Measurements from ENCODE around the gene METRNL. TPM values are rescaled to one million over a fixed set of nuclear protein-coding genes. Genes with fewer than 3 reads are reported as not detected.

METRNL gene
- total RNA-seq, 1 donor = 140 TPM

- no peak overlapping the region for H3K27ac ChIP-seq (ENCODE audit: low read depth, low read length)
- no peak for DNase-seq (ENCODE audit: insufficient read length, low spot score, missing footprints)
- no peak overlapping the region for H3K4me3 ChIP-seq (ENCODE audit: insufficient read depth, low read length)
- peaks cover 41% of the 10 kb centered on the region for H3K36me3 ChIP-seq (ENCODE audit: insufficient read depth, low read length)
- peaks cover 37% of the 10 kb centered on the region for H4K20me1 ChIP-seq (ENCODE audit: insufficient read depth, low read length)
- H3K4me2 ChIP-seq (ENCODE audit: insufficient read depth, low read length) = no peak overlapping the region
- no peak overlapping the region for H2AFZ ChIP-seq (ENCODE audit: low read length)
- peaks cover 25% of the 10 kb centered on the region for H3K4me1 ChIP-seq (ENCODE audit: insufficient read depth, low read length)
- TF ChIP-seq, protein P1, sequence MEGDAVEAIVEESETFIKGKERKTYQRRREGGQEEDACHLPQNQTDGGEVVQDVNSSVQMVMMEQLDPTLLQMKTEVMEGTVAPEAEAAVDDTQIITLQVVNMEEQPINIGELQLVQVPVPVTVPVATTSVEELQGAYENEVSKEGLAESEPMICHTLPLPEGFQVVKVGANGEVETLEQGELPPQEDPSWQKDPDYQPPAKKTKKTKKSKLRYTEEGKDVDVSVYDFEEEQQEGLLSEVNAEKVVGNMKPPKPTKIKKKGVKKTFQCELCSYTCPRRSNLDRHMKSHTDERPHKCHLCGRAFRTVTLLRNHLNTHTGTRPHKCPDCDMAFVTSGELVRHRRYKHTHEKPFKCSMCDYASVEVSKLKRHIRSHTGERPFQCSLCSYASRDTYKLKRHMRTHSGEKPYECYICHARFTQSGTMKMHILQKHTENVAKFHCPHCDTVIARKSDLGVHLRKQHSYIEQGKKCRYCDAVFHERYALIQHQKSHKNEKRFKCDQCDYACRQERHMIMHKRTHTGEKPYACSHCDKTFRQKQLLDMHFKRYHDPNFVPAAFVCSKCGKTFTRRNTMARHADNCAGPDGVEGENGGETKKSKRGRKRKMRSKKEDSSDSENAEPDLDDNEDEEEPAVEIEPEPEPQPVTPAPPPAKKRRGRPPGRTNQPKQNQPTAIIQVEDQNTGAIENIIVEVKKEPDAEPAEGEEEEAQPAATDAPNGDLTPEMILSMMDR (IDR thresholded peaks at IDR 0.05; ENCODE audit: extremely low read depth, low read depth, low read length) = no peak
- H3K9me3 ChIP-seq (ENCODE audit: low read depth, low read length) = no peaks in the 10 kb centered on the region
- H3K79me2 ChIP-seq (ENCODE audit: insufficient read depth, low read length) = peaks cover 57% of the 10 kb centered on the region
- no peaks in the 10 kb centered on the region for H3K27me3 ChIP-seq (ENCODE audit: insufficient read depth, low read length)
Observed at GRCh38 chr17:83097831-83098230, 18.4 kb downstream of the METRNL start.

DNA sequence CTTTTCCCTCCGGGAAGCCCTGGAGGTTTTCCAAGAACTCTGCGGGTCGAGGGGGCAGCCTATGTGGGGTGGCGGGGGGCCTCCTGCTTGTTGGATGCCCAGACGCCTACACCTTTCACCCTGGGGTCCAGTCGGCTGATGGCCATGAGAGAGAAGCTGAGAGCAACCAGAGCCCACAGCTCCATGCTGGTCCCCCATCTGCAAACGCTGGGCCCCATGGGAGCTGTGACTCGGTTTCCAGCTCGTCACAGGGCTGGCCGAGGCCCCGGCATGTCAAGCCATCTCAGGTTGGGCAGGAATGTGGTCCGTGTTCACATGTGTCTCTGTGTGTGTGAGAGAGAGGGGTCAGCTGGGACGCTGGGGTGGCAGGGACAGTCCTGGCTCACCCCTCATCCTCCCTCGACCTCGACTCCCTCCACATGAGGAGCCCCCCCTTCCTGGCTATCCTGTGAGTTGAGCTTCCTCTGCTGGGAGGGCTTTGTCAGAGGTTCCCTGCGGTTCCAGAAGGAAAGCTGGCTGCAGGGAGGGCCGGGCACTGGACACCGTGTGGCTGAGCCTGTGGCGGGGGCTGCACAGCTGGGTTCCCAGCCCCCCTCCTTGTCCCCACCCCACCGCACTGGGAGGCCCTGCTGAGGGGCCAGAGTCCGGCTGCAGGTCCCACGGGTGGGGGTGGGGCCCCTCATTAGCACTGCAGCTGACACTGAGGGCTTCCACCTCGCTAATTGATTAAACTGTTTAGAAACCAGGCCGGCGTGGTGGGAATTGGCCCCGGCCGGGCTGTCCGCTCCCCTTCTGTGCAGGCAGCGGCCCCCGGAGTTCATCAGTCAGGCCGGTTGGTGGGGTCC lies 19.1 kb downstream of the METRNL start:
- H3K27me3 ChIP-seq (ENCODE audit: insufficient read depth, low read length) = no peaks in the 10 kb centered on the region
- no peak overlapping the region for H3K4me2 ChIP-seq (ENCODE audit: insufficient read depth, low read length)
- peaks cover 25% of the 10 kb centered on the region for H3K4me1 ChIP-seq (ENCODE audit: insufficient read depth, low read length)
- H3K36me3 ChIP-seq (ENCODE audit: insufficient read depth, low read length) = peaks cover 37% of the 10 kb centered on the region
- H2AFZ ChIP-seq (ENCODE audit: low read length) = no peak overlapping the region
- peaks cover 50% of the 10 kb centered on the region for H3K79me2 ChIP-seq (ENCODE audit: insufficient read depth, low read length)
- no peaks in the 10 kb centered on the region for H3K9me3 ChIP-seq (ENCODE audit: low read depth, low read length)
- DNase-seq (ENCODE audit: insufficient read length, low spot score, missing footprints) = peak; percentile 95
- peaks cover 31% of the 10 kb centered on the region for H4K20me1 ChIP-seq (ENCODE audit: insufficient read depth, low read length)
- peak overlapping the region; percentile 17 for H3K27ac ChIP-seq (ENCODE audit: low read depth, low read length)
- TF ChIP-seq, protein P1 (IDR thresholded peaks at IDR 0.05; ENCODE audit: extremely low read depth, low read depth, low read length) = no peak
- no peak overlapping the region for H3K4me3 ChIP-seq (ENCODE audit: insufficient read depth, low read length)

DNA sequence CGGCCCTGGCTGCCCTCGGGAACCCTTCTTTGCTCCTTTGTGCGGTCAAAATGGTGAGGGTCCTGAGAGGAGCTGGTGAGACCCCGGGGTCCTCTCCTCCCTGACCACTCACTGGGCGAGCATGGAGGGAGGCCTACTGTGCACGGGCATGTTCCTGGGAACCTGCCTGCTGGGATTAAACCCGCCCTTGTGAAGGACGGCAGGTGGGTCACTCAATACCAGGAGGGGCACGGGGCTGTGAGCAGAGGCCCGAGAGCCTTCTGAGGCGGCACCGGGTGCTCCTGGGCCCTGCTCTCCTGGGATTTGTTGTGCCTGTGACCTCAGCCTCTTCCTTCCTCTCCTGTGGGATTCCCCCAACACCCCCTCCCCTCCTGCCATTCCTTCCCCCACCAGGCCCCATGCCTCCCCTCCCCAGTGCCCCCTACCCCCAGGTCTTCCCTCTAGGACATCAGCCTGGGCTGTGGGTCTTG lies 19.7 kb downstream of the METRNL start:
- no peaks in the 10 kb centered on the region for H3K9me3 ChIP-seq (ENCODE audit: low read depth, low read length)
- H3K79me2 ChIP-seq (ENCODE audit: insufficient read depth, low read length) = peaks cover 44% of the 10 kb centered on the region
- peaks cover 27% of the 10 kb centered on the region for H4K20me1 ChIP-seq (ENCODE audit: insufficient read depth, low read length)
- H3K4me1 ChIP-seq (ENCODE audit: insufficient read depth, low read length) = peaks cover 25% of the 10 kb centered on the region
- H3K4me3 ChIP-seq (ENCODE audit: insufficient read depth, low read length) = peak overlapping the region; percentile 58
- peak; percentile 91 for DNase-seq (ENCODE audit: insufficient read length, low spot score, missing footprints)
- H3K27ac ChIP-seq (ENCODE audit: low read depth, low read length) = peak overlapping the region; percentile 60
- no peak overlapping the region for H2AFZ ChIP-seq (ENCODE audit: low read length)
- H3K27me3 ChIP-seq (ENCODE audit: insufficient read depth, low read length) = no peaks in the 10 kb centered on the region
- TF ChIP-seq, protein P1 (IDR thresholded peaks at IDR 0.05; ENCODE audit: extremely low read depth, low read depth, low read length) = no peak
- H3K4me2 ChIP-seq (ENCODE audit: insufficient read depth, low read length) = peak overlapping the region; percentile 72
- peaks cover 31% of the 10 kb centered on the region for H3K36me3 ChIP-seq (ENCODE audit: insufficient read depth, low read length)

DNA sequence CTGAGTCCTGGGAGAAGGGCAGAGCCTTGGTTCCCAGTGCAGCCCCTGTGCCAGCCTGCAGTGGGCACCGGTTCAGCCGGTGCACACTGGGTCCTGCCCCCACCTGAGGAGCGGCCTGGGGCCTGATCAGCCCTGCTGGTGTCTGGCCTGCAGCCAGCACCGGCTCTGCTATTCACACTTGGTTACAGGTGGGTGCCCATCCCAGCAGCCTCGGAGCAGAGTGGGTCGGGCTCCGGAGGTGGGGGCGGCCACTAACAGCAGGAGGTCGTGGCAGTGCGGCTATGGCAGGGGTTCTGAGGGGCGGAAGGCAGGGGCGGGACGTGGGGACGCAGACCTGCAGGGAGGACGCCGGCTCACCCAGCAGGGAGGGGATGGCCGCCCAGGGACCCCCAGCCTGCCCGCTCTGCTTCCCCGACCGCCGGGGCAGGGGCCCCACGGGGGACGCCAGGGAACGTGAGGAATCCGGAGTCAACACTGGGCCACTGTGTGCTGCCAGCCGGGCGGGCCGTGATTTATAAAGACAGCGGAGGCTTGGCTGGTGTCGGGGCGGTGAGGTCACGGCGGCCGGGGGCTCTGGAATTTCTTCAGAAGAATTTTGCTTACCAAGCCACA lies 20.3 kb downstream of the METRNL start:
- TF ChIP-seq, protein P1 (IDR thresholded peaks at IDR 0.05; ENCODE audit: extremely low read depth, low read depth, low read length) = no peak
- Histone ChIP-seq H3K27me3 (ENCODE audit: insufficient read depth, low read length) (no peaks in the 10 kb centered on the region), H2AFZ (ENCODE audit: low read length) (no peak overlapping the region), H3K4me2 (ENCODE audit: insufficient read depth, low read length) (peak overlapping the region; percentile 72), H3K4me3 (ENCODE audit: insufficient read depth, low read length) (peak overlapping the region; percentile 58), H3K79me2 (ENCODE audit: insufficient read depth, low read length) (peaks cover 38% of the 10 kb centered on the region), H3K9me3 (ENCODE audit: low read depth, low read length) (no peaks in the 10 kb centered on the region), H3K4me1 (ENCODE audit: insufficient read depth, low read length) (peaks cover 25% of the 10 kb centered on the region), H4K20me1 (ENCODE audit: insufficient read depth, low read length) (peaks cover 25% of the 10 kb centered on the region), H3K36me3 (ENCODE audit: insufficient read depth, low read length) (peaks cover 26% of the 10 kb centered on the region), H3K27ac (ENCODE audit: low read depth, low read length) (peak overlapping the region; percentile 60)
- peak; percentile 97 for DNase-seq (ENCODE audit: insufficient read length, low spot score, missing footprints)

Data from osteoblast (primary cell).